Neural cell (in vitro differentiated cells): Measurements from ENCODE around the gene OSM. TPM values are rescaled to one million over a fixed set of nuclear protein-coding genes. Genes with fewer than 3 reads are reported as not detected.

Experiments
- H2AFZ ChIP-seq: fragments of 200-600, 300-800 bp; sonication (generic), shearing (Covaris generic); 2 replicates; pipeline ENCODE4 v1.6.0; 2014; ENCODE audit warnings: low read depth, mild to moderate bottlenecking, antibody characterized with exemption, low read length, moderate library complexity
- H3F3A ChIP-seq: fragments of 200-600 bp; shearing (Covaris generic); 2 replicates; pipeline ENCODE4 v1.6.1; 2016; ENCODE audit warnings: mild to moderate bottlenecking, moderate library complexity, mixed read lengths, antibody characterized with exemption, low read length; ENCODE audit not compliant: insufficient read depth, poor library complexity, severe bottlenecking
- H3K27ac ChIP-seq: fragments of 200-600, 300-800 bp; sonication (generic), shearing (Covaris generic); 2 replicates; pipeline ENCODE4 v1.5.1; 2014; ENCODE audit warnings: mild to moderate bottlenecking, low read length, moderate library complexity
- H3K27me3 ChIP-seq: fragments of 300-800, 200-600 bp; sonication (generic), shearing (Covaris generic); 2 replicates; pipeline ENCODE4 v1.6.0; 2014; ENCODE audit warnings: mild to moderate bottlenecking, low read depth, low read length, moderate library complexity; ENCODE audit not compliant: insufficient read depth
- H3K36me3 ChIP-seq: fragments of 300-800, 200-600 bp; sonication (generic), shearing (Covaris generic); 2 replicates; pipeline ENCODE4 v1.5.1; 2014; ENCODE audit warnings: mild to moderate bottlenecking, antibody characterized with exemption, low read length, moderate library complexity; ENCODE audit not compliant: insufficient read depth
- H3K4me2 ChIP-seq: fragments of 300-800, 200-600 bp; sonication (generic), shearing (Covaris generic); 2 replicates; pipeline ENCODE4 v1.6.0; 2014; ENCODE audit warnings: mild to moderate bottlenecking, low read length
- H3K4me3 ChIP-seq: fragments of 300-800, 200-600 bp; sonication (generic), shearing (Covaris generic); 2 replicates; pipeline ENCODE4 v1.5.1; 2014; ENCODE audit warnings: mild to moderate bottlenecking, low read length, moderate library complexity
- H3K79me2 ChIP-seq: fragments of 200-600 bp; shearing (Covaris generic); replicated peaks from 2 replicates; pipeline ENCODE4 v1.6.0; 2014; ENCODE audit warnings: mild to moderate bottlenecking, low read length, moderate library complexity; ENCODE audit not compliant: insufficient read depth
- H3K9ac ChIP-seq: fragments of 300-800, 200-600 bp; sonication (generic), shearing (Covaris generic); 2 replicates; pipeline ENCODE4 v1.6.1; 2016; ENCODE audit warnings: mild to moderate bottlenecking, low read length, mixed read lengths
- H3K9me2 ChIP-seq: fragments of 200-600 bp; shearing (Covaris generic); 2 replicates; pipeline ENCODE4 v1.6.1; 2016; ENCODE audit warnings: mild to moderate bottlenecking, low read length, mixed read lengths; ENCODE audit not compliant: insufficient read depth
- H3K9me3 ChIP-seq: fragments of 200-600, 300-800 bp; sonication (generic), shearing (Covaris generic); 2 replicates; pipeline ENCODE4 v1.6.1; 2016; ENCODE audit warnings: mild to moderate bottlenecking, mixed run types, low read length, moderate library complexity, mixed read lengths
- H4K20me1 ChIP-seq: fragments of 200-600 bp; shearing (Covaris generic); 2 replicates; pipeline ENCODE4 v1.6.1; 2016; ENCODE audit warnings: mild to moderate bottlenecking, mixed run types; ENCODE audit not compliant: insufficient read depth
- EP300 ChIP-seq: fragments of 450-650 bp; conservative IDR thresholded peaks from 2 replicates; pipeline ENCODE4 v1.6.1; 2014; ENCODE audit warnings: antibody characterized with exemption, mild to moderate bottlenecking, moderate library complexity; ENCODE audit not compliant: poor library complexity, severe bottlenecking
- EZH2 ChIP-seq: fragments of 200-600, 300-800 bp; shearing (Covaris generic), sonication (generic); IDR thresholded peaks from 2 replicates; pipeline ENCODE4 v1.6.1; 2014; ENCODE audit warnings: antibody characterized with exemption, low read length, borderline replicate concordance, mild to moderate bottlenecking; ENCODE audit not compliant: insufficient read depth, poor library complexity, severe bottlenecking
- MXI1 ChIP-seq: fragments of 450-650 bp; conservative IDR thresholded peaks from 2 replicates; pipeline ENCODE4 v1.6.1; 2014; ENCODE audit warnings: antibody characterized with exemption, mild to moderate bottlenecking; ENCODE audit not compliant: poor library complexity, severe bottlenecking
- POLR2AphosphoS5 ChIP-seq: IDR thresholded peaks from 2 replicates; pipeline ENCODE4 v1.6.1; 2012
- RAD21 ChIP-seq: fragments of 450-650 bp; conservative IDR thresholded peaks from 2 replicates; pipeline ENCODE4 v1.6.1; 2014; ENCODE audit warnings: antibody characterized with exemption, mild to moderate bottlenecking, moderate library complexity
- REST ChIP-seq: IDR thresholded peaks from 2 replicates; pipeline ENCODE4 v1.6.1; 2012; ENCODE audit warnings: borderline replicate concordance
- SMC3 ChIP-seq: fragments of 450-650 bp; conservative IDR thresholded peaks from 2 replicates; pipeline ENCODE4 v1.6.1; 2014; ENCODE audit warnings: antibody characterized with exemption, mild to moderate bottlenecking, moderate library complexity; ENCODE audit not compliant: poor library complexity
- TAF1 ChIP-seq: IDR thresholded peaks from 2 replicates; pipeline ENCODE4 v1.6.1; 2012; ENCODE audit warnings: low read depth
- polyA plus RNA-seq: library from polyadenylated mRNA; depleted of rRNA; stranded (reverse); fragments of >200 nt; gene quantifications from 2 replicates; pipeline ENCODE4 v1.2.3, GENCODE V29; 2014
- TF ChIP-seq, protein P1 (sequence below): fragments of 450-650 bp; IDR thresholded peaks from 2 replicates; pipeline ENCODE4 v1.5.1; 2014; ENCODE audit warnings: antibody characterized with exemption, mild to moderate bottlenecking, moderate library complexity; ENCODE audit not compliant: poor library complexity, severe bottlenecking

OSM gene
- polyA plus RNA-seq, 1 donor from 2014 or later, result not detected

GRCh38 chr22:30241576-30242371 is 24.9 kb downstream of the OSM start:
- H3K36me3 ChIP-seq, result no peaks in the 10 kb centered on the region
- no peak overlapping the region for H2AFZ ChIP-seq
- H3K4me3 ChIP-seq, result no peak overlapping the region
- no peaks in the 10 kb centered on the region for H3F3A ChIP-seq
- H3K9me3 ChIP-seq, result no peaks in the 10 kb centered on the region
- peaks cover 15% of the 10 kb centered on the region for H3K27me3 ChIP-seq
- H3K4me2 ChIP-seq, result no peak overlapping the region
- H3K27ac ChIP-seq, result no peak overlapping the region
- no peaks in the 10 kb centered on the region for H3K79me2 ChIP-seq
- TF ChIP-seq TAF1, result no peak
- no peak for TF ChIP-seq RAD21
- no peak for TF ChIP-seq MXI1
- no peak for TF ChIP-seq EZH2
- no peak for TF ChIP-seq SMC3
- TF ChIP-seq REST, result no peak
- no peak for TF ChIP-seq POLR2AphosphoS5
- TF ChIP-seq EP300, result no peak
- TF ChIP-seq, protein P1, sequence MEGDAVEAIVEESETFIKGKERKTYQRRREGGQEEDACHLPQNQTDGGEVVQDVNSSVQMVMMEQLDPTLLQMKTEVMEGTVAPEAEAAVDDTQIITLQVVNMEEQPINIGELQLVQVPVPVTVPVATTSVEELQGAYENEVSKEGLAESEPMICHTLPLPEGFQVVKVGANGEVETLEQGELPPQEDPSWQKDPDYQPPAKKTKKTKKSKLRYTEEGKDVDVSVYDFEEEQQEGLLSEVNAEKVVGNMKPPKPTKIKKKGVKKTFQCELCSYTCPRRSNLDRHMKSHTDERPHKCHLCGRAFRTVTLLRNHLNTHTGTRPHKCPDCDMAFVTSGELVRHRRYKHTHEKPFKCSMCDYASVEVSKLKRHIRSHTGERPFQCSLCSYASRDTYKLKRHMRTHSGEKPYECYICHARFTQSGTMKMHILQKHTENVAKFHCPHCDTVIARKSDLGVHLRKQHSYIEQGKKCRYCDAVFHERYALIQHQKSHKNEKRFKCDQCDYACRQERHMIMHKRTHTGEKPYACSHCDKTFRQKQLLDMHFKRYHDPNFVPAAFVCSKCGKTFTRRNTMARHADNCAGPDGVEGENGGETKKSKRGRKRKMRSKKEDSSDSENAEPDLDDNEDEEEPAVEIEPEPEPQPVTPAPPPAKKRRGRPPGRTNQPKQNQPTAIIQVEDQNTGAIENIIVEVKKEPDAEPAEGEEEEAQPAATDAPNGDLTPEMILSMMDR, result no peak
- H3K9ac ChIP-seq, result no peak overlapping the region
- H4K20me1 ChIP-seq, result no peaks in the 10 kb centered on the region
- H3K9me2 ChIP-seq, result no peaks in the 10 kb centered on the region

GRCh38 chr22:30240541-30241417 is 25.9 kb downstream of the OSM start:
- Histone ChIP-seq H3K79me2 (no peaks in the 10 kb centered on the region), H3F3A (no peaks in the 10 kb centered on the region), H3K4me2 (no peak overlapping the region), H3K9me2 (no peaks in the 10 kb centered on the region), H4K20me1 (no peaks in the 10 kb centered on the region), H3K9me3 (no peaks in the 10 kb centered on the region), H2AFZ (no peak overlapping the region), H3K27me3 (peaks cover 6% of the 10 kb centered on the region), H3K4me3 (no peak overlapping the region), H3K36me3 (no peaks in the 10 kb centered on the region), H3K27ac (no peak overlapping the region), H3K9ac (no peak overlapping the region)
- TF ChIP-seq EZH2, result no peak
- TF ChIP-seq REST, result no peak
- no peak for TF ChIP-seq SMC3
- TF ChIP-seq, protein P1, result no peak
- no peak for TF ChIP-seq MXI1
- no peak for TF ChIP-seq POLR2AphosphoS5
- TF ChIP-seq RAD21, result no peak
- TF ChIP-seq EP300, result no peak
